Gastrocnemius medialis (tissue), 4 donors: ENCODE measurements around the gene DNMT1. TPM values are rescaled to one million over a fixed set of nuclear protein-coding genes. Genes with fewer than 3 reads are reported as not detected.
"Not testable (repeated sequence)": the region's sequence is repeated elsewhere in the genome, so short reads cannot be mapped to it uniquely, and the experiment has no call there.

Experiments used
- ATAC-seq, 2 donors: fragments of 150-250 bp; one replicate each; pipeline ENCODE4 v1.9.1; 2016
- DNase-seq, 2 donors: peaks; one replicate each; pipeline ENCODE4 v3.0.0-alpha.2; 2019
- H3K27ac ChIP-seq, 4 donors: fragments of 200-600 bp; sonication (generic); 1 replicate in 1 of 4; 2 replicates in 3 of 4; pipeline ENCODE4 v1.5.1; 2016 to 2018; ENCODE audit warnings: mild to moderate bottlenecking in 2 of 4, moderate library complexity in 1 of 4
- H3K27me3 ChIP-seq, 3 donors: fragments of 200-600 bp; sonication (generic) in 2 of 3; 1 replicate in 1 of 3; 2 replicates in 2 of 3; pipeline versions ENCODE4 v1.5.1 to v1.6.0; 2016 to 2019; ENCODE audit warnings: mild to moderate bottlenecking in 1 of 3, moderate library complexity in 1 of 3
- H3K36me3 ChIP-seq, 2 donors: fragments of 200-600 bp; sonication (generic) in 1 of 2; one replicate each; pipeline ENCODE4 v1.5.1; 2017 to 2018
- H3K4me1 ChIP-seq, 2 donors: fragments of 200-600 bp; sonication (generic) in 1 of 2; one replicate each; pipeline ENCODE4 v1.5.1; 2016 to 2017; ENCODE audit warnings: mild to moderate bottlenecking in 2 of 2
- H3K4me3 ChIP-seq, 4 donors: fragments of 200-600 bp; sonication (generic) in 3 of 4; 1 replicate in 1 of 4; 2 replicates in 3 of 4; pipeline ENCODE4 v1.5.1; 2016 to 2019; ENCODE audit warnings: mild to moderate bottlenecking in 2 of 4
- H3K9me3 ChIP-seq, 3 donors: fragments of 200-600 bp; sonication (generic) in 2 of 3; 1 replicate in 1 of 3; 2 replicates in 2 of 3; pipeline ENCODE4 v1.5.1; 2016 to 2019
- POLR2A ChIP-seq, 2 donors: fragments of 450-650 bp; IDR thresholded peaks; one replicate each; pipeline ENCODE4 v1.6.1; 2017; ENCODE audit warnings: antibody characterized with exemption in 2 of 2, mild to moderate bottlenecking in 2 of 2, moderate library complexity in 2 of 2
- in situ Hi-C, 4 donors: fragments of 200-750 bp; cut with MboI; loops; one replicate each; pipeline versions ENCODE4 v1.15.0 to v1.8.0; 2017; ENCODE audit warnings: low sequenced_read_pairs in 4 of 4
- intact Hi-C: fragments of 100-400 bp; cut with DNase I; formaldehyde crosslinking; loops from one replicate; pipeline ENCODE4 v1.15.1; 2023; ENCODE audit warnings: low total_unique reads
- total RNA-seq, 4 donors: library from RNA; depleted of rRNA; stranded (reverse); fragments of >200 nt; gene quantifications; one replicate each; pipeline versions ENCODE4 v1.1.0 to v1.2.3, GENCODE V29; 2016
- TF ChIP-seq, protein P1 (sequence below), 5 experiments: fragments of 450-650 bp in 3 of 5; fragments of 200-600 bp in 2 of 5; sonication (generic) in 2 of 5; IDR thresholded peaks in 4 of 5; conservative IDR thresholded peaks in 1 of 5; 1 replicate in 4 of 5; 2 replicates in 1 of 5; pipeline ENCODE4 v1.5.1; 2016 to 2019; ENCODE audit warnings: antibody characterized with exemption in 5 of 5, mild to moderate bottlenecking in 3 of 5, moderate library complexity in 3 of 5

DNMT1 gene
- total RNA-seq, 4 donors from 2014 or later: 11.5 to 43.0 (median 17.7) TPM

DNA sequence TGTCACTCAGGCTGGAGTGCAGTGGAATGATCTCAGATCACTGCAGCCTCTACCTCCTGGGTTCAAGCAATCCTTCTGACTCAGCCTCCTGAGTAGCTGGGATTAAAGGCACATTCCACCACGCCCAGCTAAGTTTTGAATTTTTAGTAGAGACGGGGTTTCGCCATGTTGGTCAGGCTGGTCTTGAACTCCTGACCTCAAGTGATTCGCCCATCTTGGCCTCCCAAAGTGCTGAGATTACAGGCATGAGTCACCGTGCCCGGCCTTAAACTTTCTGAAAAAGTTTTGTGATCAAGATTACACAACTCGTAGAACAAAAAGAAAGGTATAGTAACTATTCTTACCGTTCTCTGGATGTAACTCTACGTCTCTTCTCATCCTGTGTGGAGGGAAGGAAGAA is 21.2 kb downstream of the DNMT1 start:
- Histone ChIP-seq H3K4me1 (no peaks in the 10 kb centered on the region), H3K27ac (no peak overlapping the region), H3K27me3 (no peaks in the 10 kb centered on the region), H3K36me3 (peaks cover 0 to 24% of the 10 kb centered on the region in 2 donors), H3K9me3 (no peaks in the 10 kb centered on the region), H3K4me3 (no peak overlapping the region)
- in situ Hi-C loops: no loop called here
- TF ChIP-seq POLR2A (IDR thresholded peaks at IDR 0.05): no peak
- TF ChIP-seq, protein P1, sequence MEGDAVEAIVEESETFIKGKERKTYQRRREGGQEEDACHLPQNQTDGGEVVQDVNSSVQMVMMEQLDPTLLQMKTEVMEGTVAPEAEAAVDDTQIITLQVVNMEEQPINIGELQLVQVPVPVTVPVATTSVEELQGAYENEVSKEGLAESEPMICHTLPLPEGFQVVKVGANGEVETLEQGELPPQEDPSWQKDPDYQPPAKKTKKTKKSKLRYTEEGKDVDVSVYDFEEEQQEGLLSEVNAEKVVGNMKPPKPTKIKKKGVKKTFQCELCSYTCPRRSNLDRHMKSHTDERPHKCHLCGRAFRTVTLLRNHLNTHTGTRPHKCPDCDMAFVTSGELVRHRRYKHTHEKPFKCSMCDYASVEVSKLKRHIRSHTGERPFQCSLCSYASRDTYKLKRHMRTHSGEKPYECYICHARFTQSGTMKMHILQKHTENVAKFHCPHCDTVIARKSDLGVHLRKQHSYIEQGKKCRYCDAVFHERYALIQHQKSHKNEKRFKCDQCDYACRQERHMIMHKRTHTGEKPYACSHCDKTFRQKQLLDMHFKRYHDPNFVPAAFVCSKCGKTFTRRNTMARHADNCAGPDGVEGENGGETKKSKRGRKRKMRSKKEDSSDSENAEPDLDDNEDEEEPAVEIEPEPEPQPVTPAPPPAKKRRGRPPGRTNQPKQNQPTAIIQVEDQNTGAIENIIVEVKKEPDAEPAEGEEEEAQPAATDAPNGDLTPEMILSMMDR (IDR thresholded peaks at IDR 0.05 in 4 of 5, conservative IDR thresholded peaks at IDR 0.05 in 1 of 5): no peak
- ATAC-seq: no peak
- intact Hi-C loops: no loop called here
- no peak for DNase-seq

DNA sequence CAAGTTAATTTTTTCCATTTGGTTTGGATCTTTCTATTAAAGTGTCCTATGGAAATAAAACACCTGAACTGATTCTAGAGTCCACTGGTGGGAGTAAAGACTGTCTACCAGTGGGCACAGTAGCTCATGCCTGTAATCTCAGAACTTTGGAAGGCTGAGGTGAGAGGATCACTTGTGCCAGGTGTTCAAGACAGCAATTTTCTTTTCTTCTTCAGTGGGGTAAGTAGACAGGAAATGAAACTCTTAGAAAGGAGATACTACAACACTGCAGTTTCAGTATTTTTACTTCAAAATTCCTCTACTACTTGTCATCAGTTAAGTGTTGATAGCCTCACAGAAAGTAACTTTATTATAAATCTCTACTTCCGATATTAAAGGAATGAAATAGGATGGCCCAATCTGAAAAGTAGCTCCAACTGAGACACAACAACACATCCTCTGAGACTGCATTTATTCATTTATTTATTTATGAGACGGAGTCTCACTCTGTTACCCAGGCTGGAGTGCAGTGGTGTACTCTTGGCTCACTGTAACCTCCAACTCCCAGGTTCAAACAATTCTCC is 26.3 kb downstream of the DNMT1 start:
- in situ Hi-C loops (no loop called here), intact Hi-C loops (no loop called here)
- Histone ChIP-seq H3K27me3 (no peaks in the 10 kb centered on the region), H3K4me3 (no peak overlapping the region), H3K4me1 (no peaks in the 10 kb centered on the region), H3K36me3 (peaks cover 0 to 32% of the 10 kb centered on the region in 2 donors), H3K27ac (no peak overlapping the region), H3K9me3 (no peaks in the 10 kb centered on the region)
- DNase-seq (no peak), ATAC-seq (no peak)
- no peak for TF ChIP-seq POLR2A (IDR thresholded peaks at IDR 0.05)
- TF ChIP-seq, protein P1 (IDR thresholded peaks at IDR 0.05 in 4 of 5, conservative IDR thresholded peaks at IDR 0.05 in 1 of 5): no peak

DNA sequence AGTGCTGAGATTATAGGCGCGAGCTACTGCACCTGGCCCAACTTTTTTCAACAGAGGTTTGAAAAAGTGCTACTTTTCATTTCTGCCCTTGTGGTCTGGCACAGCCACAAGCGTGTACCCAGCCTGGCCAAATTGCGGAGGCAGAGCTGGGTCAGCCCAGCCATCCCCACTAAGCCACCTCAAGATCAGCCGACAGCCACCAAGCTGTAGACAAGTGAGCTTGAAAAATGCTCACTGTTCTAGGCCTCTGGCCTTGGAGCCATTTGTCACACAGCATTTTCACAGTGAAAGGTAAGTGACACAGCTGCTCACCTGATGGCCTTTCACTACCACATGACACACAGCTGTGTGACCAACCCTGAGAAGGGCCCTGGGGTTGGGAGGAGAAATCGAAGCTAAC is 27.3 kb downstream of the DNMT1 start:
- intact Hi-C loops (no loop called here), in situ Hi-C loops (no loop called here)
- ATAC-seq: no peak

DNA sequence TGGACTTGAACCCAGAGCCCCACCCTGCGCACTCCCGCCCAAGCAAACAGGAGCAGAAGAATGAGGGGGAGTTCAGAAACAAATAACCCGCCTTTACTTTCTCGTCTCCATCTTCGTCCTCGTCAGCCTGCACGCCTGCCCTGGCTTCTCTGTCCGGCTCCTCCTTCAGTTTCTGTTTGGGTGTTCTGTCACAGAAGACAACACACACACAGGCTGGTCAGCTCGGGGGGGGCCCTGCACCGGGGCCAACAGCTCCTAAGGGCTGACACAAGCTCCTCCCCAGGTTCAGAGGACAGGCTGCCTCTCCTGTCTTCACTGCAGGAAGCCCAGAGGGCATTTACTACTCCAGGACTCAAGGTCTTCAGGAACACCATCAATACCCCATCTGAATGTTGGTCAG is 28.3 kb downstream of the DNMT1 start:
- H3K4me3 ChIP-seq, H3K27ac ChIP-seq, DNase-seq, H3K9me3 ChIP-seq, intact Hi-C loops, H3K4me1 ChIP-seq, ATAC-seq, H3K27me3 ChIP-seq, in situ Hi-C loops: not testable (repeated sequence)
- peaks cover 0 to 27% of the 10 kb centered on the region in 2 donors for H3K36me3 ChIP-seq

More for the DNA sequence above, 27.3 kb downstream of the DNMT1 start:
- DNase-seq: no peak
- H3K27me3 ChIP-seq: no peaks in the 10 kb centered on the region
- peaks cover 0 to 27% of the 10 kb centered on the region in 2 donors for H3K36me3 ChIP-seq
- H3K4me3 ChIP-seq: no peak overlapping the region
- H3K27ac ChIP-seq: no peak overlapping the region
- no peaks in the 10 kb centered on the region for H3K9me3 ChIP-seq
- no peak for TF ChIP-seq POLR2A (IDR thresholded peaks at IDR 0.05)
- TF ChIP-seq, protein P1 (IDR thresholded peaks at IDR 0.05 in 4 of 5, conservative IDR thresholded peaks at IDR 0.05 in 1 of 5): no peak
- H3K4me1 ChIP-seq: no peaks in the 10 kb centered on the region

DNA sequence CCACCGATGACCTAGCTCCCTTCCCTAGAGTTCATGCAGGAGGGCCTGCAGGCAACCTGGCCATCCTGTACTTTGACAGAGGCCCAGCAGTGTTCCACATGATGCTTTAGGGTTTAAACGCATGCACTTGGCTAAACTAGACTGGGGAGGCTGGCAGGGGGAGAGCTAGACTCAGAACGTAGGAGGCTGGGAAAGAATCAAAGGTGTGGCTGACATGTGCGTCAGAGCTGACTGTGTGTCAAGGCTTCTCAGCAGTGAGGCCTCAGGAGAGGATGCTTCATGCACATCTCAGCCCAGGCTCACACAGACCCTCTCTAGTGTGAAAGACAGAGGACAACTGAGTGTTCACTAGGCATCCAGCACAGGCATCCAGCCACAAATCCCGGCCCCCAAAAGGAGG is 28.7 kb downstream of the DNMT1 start:
- Histone ChIP-seq H3K27me3 (no peaks in the 10 kb centered on the region), H3K4me1 (no peaks in the 10 kb centered on the region), H3K27ac (no peak overlapping the region), H3K36me3 (peaks cover 0 to 23% of the 10 kb centered on the region in 2 donors), H3K4me3 (no peak overlapping the region), H3K9me3 (no peaks in the 10 kb centered on the region)
- DNase-seq: no peak
- no peak for ATAC-seq
- in situ Hi-C loops: no loop called here
- intact Hi-C loops: no loop called here
- no peak for TF ChIP-seq POLR2A (IDR thresholded peaks at IDR 0.05)
- TF ChIP-seq, protein P1 (IDR thresholded peaks at IDR 0.05 in 4 of 5, conservative IDR thresholded peaks at IDR 0.05 in 1 of 5): no peak
